HepG2 (cell line): ENCODE measurements around the gene ERLIN1. TPM values are rescaled to one million over a fixed set of nuclear protein-coding genes. Genes with fewer than 3 reads are reported as not detected.

Experiments
- ARID3A ChIP-seq: IDR thresholded peaks from 2 replicates; pipeline ENCODE4 v1.6.1; 2012; ENCODE audit warnings: low read depth, low read length, improper control_type of control experiment
- ARNT ChIP-seq: fragments of 450-650 bp; IDR thresholded peaks from 2 replicates; pipeline ENCODE4 v1.6.1; 2017
- NCOA2 ChIP-seq: sonication (generic); formaldehyde crosslinking; IDR thresholded peaks from 2 replicates; pipeline ENCODE4 v1.8.0; 2022; ENCODE audit warnings: inconsistent platforms
- NFE2L1 ChIP-seq: sonication (generic); formaldehyde crosslinking; IDR thresholded peaks from 2 replicates; pipeline ENCODE4 v1.4.0; 2020; ENCODE audit warnings: missing genetic modification reagents, mild to moderate bottlenecking, borderline replicate concordance
- PATZ1 ChIP-seq: sonication (generic); formaldehyde crosslinking; IDR thresholded peaks from 2 replicates; pipeline ENCODE4 v1.4.0; 2020; ENCODE audit warnings: missing genetic modification reagents
- RERE ChIP-seq: IDR thresholded peaks from 2 replicates; pipeline ENCODE4 v1.6.1; 2016; ENCODE audit warnings: low read depth, missing genetic modification reagents, missing compliant biosample characterization
- SRSF4 ChIP-seq: fragments of 200-400 bp; formaldehyde crosslinking; IDR thresholded peaks from one replicate; pipeline ENCODE4 v1.6.1; 2018; ENCODE audit warnings: mild to moderate bottlenecking, low read depth, low read length, moderate library complexity; ENCODE audit not compliant: poor library complexity, severe bottlenecking
- STAG1 ChIP-seq: sonication (generic); formaldehyde crosslinking; IDR thresholded peaks from 2 replicates; pipeline ENCODE4 v1.4.0; 2020; ENCODE audit warnings: missing genetic modification reagents
- YY1 ChIP-seq: IDR thresholded peaks from 2 replicates; pipeline ENCODE4 v1.6.1; 2011; ENCODE audit warnings: low read length, low read depth, moderate library complexity, mild to moderate bottlenecking; ENCODE audit not compliant: insufficient read depth, insufficient replicate concordance
- ZHX1 ChIP-seq: sonication (generic); formaldehyde crosslinking; IDR thresholded peaks from 2 replicates; pipeline ENCODE4 v1.8.1; 2022; ENCODE audit warnings: low read depth, mild to moderate bottlenecking, missing genetic modification reagents
- ZNF34 ChIP-seq: sonication (generic); formaldehyde crosslinking; IDR thresholded peaks from 2 replicates; pipeline ENCODE4 v1.4.0; 2020; ENCODE audit warnings: mild to moderate bottlenecking, missing genetic modification reagents, borderline replicate concordance
- ZNF451 ChIP-seq: sonication (generic); formaldehyde crosslinking; IDR thresholded peaks from 2 replicates; pipeline ENCODE4 v1.5.0; 2020; ENCODE audit warnings: mild to moderate bottlenecking, missing genetic modification reagents
- ZNF678 ChIP-seq: sonication (generic); formaldehyde crosslinking; IDR thresholded peaks from 2 replicates; pipeline ENCODE4 v1.4.0; 2020; ENCODE audit warnings: mild to moderate bottlenecking, missing genetic modification reagents
- ZNF691 ChIP-seq: sonication (generic); formaldehyde crosslinking; IDR thresholded peaks from 2 replicates; pipeline ENCODE4 v1.4.0; 2020; ENCODE audit warnings: missing genetic modification reagents, low read depth, mild to moderate bottlenecking, borderline replicate concordance
- ZNF775 ChIP-seq: sonication (generic); formaldehyde crosslinking; IDR thresholded peaks from 2 replicates; pipeline ENCODE4 v1.4.0; 2020; ENCODE audit warnings: missing genetic modification reagents, mild to moderate bottlenecking, moderate library complexity, borderline replicate concordance
- ZSCAN29 ChIP-seq: sonication (generic); formaldehyde crosslinking; conservative IDR thresholded peaks from 2 replicates; pipeline ENCODE4 v1.4.0; 2020; ENCODE audit warnings: mild to moderate bottlenecking, missing genetic modification reagents
- polyA plus RNA-seq, 8 experiments: library from polyadenylated mRNA; depleted of rRNA in 3 of 8; stranded (reverse) in 7 of 8; unstranded in 1 of 8; fragments of >200 nt; fragmentation: Illumina TruSeq in 4 of 8; extraction: Trizol in 4 of 8; gene quantifications; 2 replicates each; pipeline versions ENCODE4 v1.2.1 to v1.2.3, GENCODE V29; 2011 to 2016; ENCODE audit warnings: low read depth in 4 of 8, missing spikeins in 1 of 8, mixed read lengths in 1 of 8; ENCODE audit not compliant: insufficient read depth in 1 of 8
- total RNA-seq, 5 experiments: library from RNA; depleted of rRNA; stranded (reverse); fragments of >200 nt; fragmentation: Illumina TruSeq; extraction: Trizol; gene quantifications; 2 replicates each; pipeline ENCODE4 v1.2.3, GENCODE V29; 2016; ENCODE audit warnings: low read depth in 1 of 5

Gene ERLIN1
- total and polyA plus RNA-seq, 2 of the 13 experiments (the other 11 are each of a cell fraction or from before 2014, with no cell fraction given) = 56.8 to 69.3 TPM

GRCh38 chr10:100183481-100183880, 2.3 kb downstream of the ERLIN1 start (continued):
- TF ChIP-seq ZHX1 (CRISPR knock-in tag) (0 out of 2 replicates have a peak, but pooled peaks have one; percentile 43), ZNF451 (CRISPR knock-in tag) (no peak), ZNF775 (CRISPR knock-in tag) (no peak), NCOA2 (peak; percentile 62), PATZ1 (CRISPR knock-in tag) (0 out of 2 replicates have a peak, but pooled peaks have one; percentile 24), ZSCAN29 (CRISPR knock-in tag) (no peak), RERE (CRISPR knock-in tag) (no peak), YY1 (peak; percentile 61), ARID3A (peak; percentile 67; the same call in 1 of the 2 replicates), SRSF4 (no peak), NFE2L1 (no peak), ZNF691 (no peak), ARNT (no peak), ZNF678 (CRISPR knock-in tag) (no peak), STAG1 (no peak), ZNF34 (CRISPR knock-in tag) (no peak)
